Fibroblast of lung (primary cell): ENCODE results near the gene COL4A6. TPM values are rescaled to one million over a fixed set of nuclear protein-coding genes. Genes with fewer than 3 reads are reported as not detected.
A peak's percentile ranks its signal among the peaks of the same experiment; 100 is the strongest.

Source experiments
- DNase-seq, 2 donors: peaks; one replicate each; pipeline versions ENCODE4 v3.0.0 to v3.0.0-alpha.2; 2010; ENCODE audit warnings: low read depth in 2 of 2
- H2AFZ ChIP-seq: 2 replicates; pipeline ENCODE4 v1.5.1; 2012; ENCODE audit warnings: low read length, control low read depth, inconsistent platforms
- H3K27ac ChIP-seq: 2 replicates; pipeline ENCODE4 v1.5.1; 2011; ENCODE audit warnings: low read length, control low read depth; ENCODE audit not compliant: insufficient read depth
- H3K27me3 ChIP-seq: 2 replicates; pipeline ENCODE4 v1.5.1; 2011; ENCODE audit warnings: mild to moderate bottlenecking, low read length; ENCODE audit not compliant: control insufficient read depth, insufficient read depth
- H3K36me3 ChIP-seq: 2 replicates; pipeline ENCODE4 v1.5.1; 2011; ENCODE audit warnings: low read length; ENCODE audit not compliant: control insufficient read depth, insufficient read depth
- H3K4me1 ChIP-seq: 2 replicates; pipeline ENCODE4 v1.5.1; 2011; ENCODE audit warnings: low read length; ENCODE audit not compliant: control insufficient read depth, insufficient read depth; ENCODE audit errors: extremely low read depth
- H3K4me2 ChIP-seq: 2 replicates; pipeline ENCODE4 v1.5.1; 2011; ENCODE audit warnings: low read length, control low read depth; ENCODE audit not compliant: insufficient read depth; ENCODE audit errors: extremely low read depth
- H3K4me3 ChIP-seq, 4 experiments: fragments of 200-600 bp in 1 of 4; sonication (generic) in 1 of 4; replicated peaks in 1 of 4; 2 replicates each; pipeline ENCODE4 v1.5.1; 2011 to 2016; ENCODE audit warnings: low read length in 4 of 4, low read depth in 3 of 4, mild to moderate bottlenecking in 3 of 4, control low read depth in 2 of 4, inconsistent platforms in 1 of 4, mixed read lengths in 1 of 4; ENCODE audit not compliant: insufficient read depth in 1 of 4; ENCODE audit errors: control extremely low read depth in 1 of 4
- H3K79me2 ChIP-seq: 2 replicates; pipeline ENCODE4 v1.5.1; 2012; ENCODE audit warnings: mild to moderate bottlenecking, low read length, inconsistent platforms; ENCODE audit not compliant: control insufficient read depth, insufficient read depth
- H3K9ac ChIP-seq: 2 replicates; pipeline ENCODE4 v1.5.1; 2011; ENCODE audit warnings: mild to moderate bottlenecking, low read length, control low read depth; ENCODE audit not compliant: insufficient read depth
- H3K9me3 ChIP-seq: 2 replicates; pipeline ENCODE4 v1.5.1; 2012; ENCODE audit warnings: low read depth, low read length; ENCODE audit not compliant: control insufficient read depth, insufficient read depth
- H4K20me1 ChIP-seq: 2 replicates; pipeline ENCODE4 v1.5.1; 2011; ENCODE audit warnings: low read length; ENCODE audit not compliant: control insufficient read depth, insufficient read depth; ENCODE audit errors: extremely low read depth
- CTCF ChIP-seq, 2 donors: IDR thresholded peaks in 1 of 2; conservative IDR thresholded peaks in 1 of 2; 1 replicate in 1 of 2; 2 replicates in 1 of 2; pipeline ENCODE4 v1.5.1; 2011 to 2012; ENCODE audit warnings: low read length in 2 of 2, control low read depth in 1 of 2, inconsistent platforms in 1 of 2, low read depth in 1 of 2, mild to moderate bottlenecking in 1 of 2
- EZH2 ChIP-seq: IDR thresholded peaks from 2 replicates; pipeline ENCODE4 v1.5.1; 2012; ENCODE audit warnings: low read length, control low read depth, mild to moderate bottlenecking; ENCODE audit errors: missing control alignments
- polyA plus RNA-seq, 2 donors: library from polyadenylated mRNA; depleted of rRNA in 1 of 2; stranded (reverse) in 1 of 2; unstranded in 1 of 2; fragments of >200 nt; gene quantifications; 2 replicates each; pipeline ENCODE4 v1.2.1, GENCODE V29; 2011 to 2012; ENCODE audit warnings: missing spikeins in 1 of 2
- total RNA-seq: library from RNA; depleted of rRNA; stranded (reverse); fragments of >200 nt; gene quantifications from 2 replicates; pipeline ENCODE4 v1.2.1, GENCODE V29; 2014

COL4A6 gene
- total and polyA plus RNA-seq, 2 donors (not counting 1 experiment from before 2014, with no cell fraction given), result 0.15 to 3.5 TPM

GRCh38 chrX:108198420-108198819 lies 239.8 kb downstream of the COL4A6 start:
- H3K79me2 ChIP-seq, result no peaks in the 10 kb centered on the region
- H3K4me2 ChIP-seq, result no peak overlapping the region
- H3K9me3 ChIP-seq, result no peaks in the 10 kb centered on the region
- no peak overlapping the region for H3K9ac ChIP-seq
- H3K4me1 ChIP-seq, result no peaks in the 10 kb centered on the region
- no peaks in the 10 kb centered on the region for H3K27me3 ChIP-seq
- TF ChIP-seq CTCF (conservative IDR thresholded peaks at IDR 0.05 in 1 of 2, IDR thresholded peaks at IDR 0.05 in 1 of 2; ENCODE audit: low read depth in 1 of 2, low read length in 2 of 2) (no peak), EZH2 (no peak)
- no peaks in the 10 kb centered on the region for H3K36me3 ChIP-seq
- peak; percentile 3 to 67 for DNase-seq
- no peak overlapping the region for H2AFZ ChIP-seq
- H3K4me3 ChIP-seq, result no peak overlapping the region
- H4K20me1 ChIP-seq, result no peaks in the 10 kb centered on the region
- H3K27ac ChIP-seq, result no peak overlapping the region

GRCh38 chrX:108186811-108187210 lies 251.4 kb downstream of the COL4A6 start:
- H3K79me2 ChIP-seq, result no peaks in the 10 kb centered on the region
- no peaks in the 10 kb centered on the region for H4K20me1 ChIP-seq
- no peak overlapping the region for H3K4me3 ChIP-seq
- H3K4me2 ChIP-seq, result no peak overlapping the region
- no peaks in the 10 kb centered on the region for H3K4me1 ChIP-seq
- no peak overlapping the region for H2AFZ ChIP-seq
- H3K27ac ChIP-seq, result no peak overlapping the region
- H3K27me3 ChIP-seq, result no peaks in the 10 kb centered on the region
- peak; percentile 79 to 94 for DNase-seq
- no peaks in the 10 kb centered on the region for H3K9me3 ChIP-seq
- no peak overlapping the region for H3K9ac ChIP-seq
- H3K36me3 ChIP-seq, result no peaks in the 10 kb centered on the region
- TF ChIP-seq EZH2 (no peak), CTCF (conservative IDR thresholded peaks at IDR 0.05 in 1 of 2, IDR thresholded peaks at IDR 0.05 in 1 of 2; ENCODE audit: low read depth in 1 of 2, low read length in 2 of 2) (no peak)

GRCh38 chrX:108178143-108178498 lies 260.1 kb downstream of the COL4A6 start:
- H3K9me3 ChIP-seq, result no peaks in the 10 kb centered on the region
- no peak overlapping the region for H3K4me2 ChIP-seq
- no peaks in the 10 kb centered on the region for H3K27me3 ChIP-seq
- no peaks in the 10 kb centered on the region for H3K4me1 ChIP-seq
- no peak overlapping the region for H3K4me3 ChIP-seq
- no peaks in the 10 kb centered on the region for H3K36me3 ChIP-seq
- no peak for TF ChIP-seq EZH2
- no peak for TF ChIP-seq CTCF (conservative IDR thresholded peaks at IDR 0.05 in 1 of 2, IDR thresholded peaks at IDR 0.05 in 1 of 2; ENCODE audit: low read depth in 1 of 2, low read length in 2 of 2)
- no peaks in the 10 kb centered on the region for H4K20me1 ChIP-seq
- DNase-seq, result no peak
- no peak overlapping the region for H3K27ac ChIP-seq
- no peaks in the 10 kb centered on the region for H3K79me2 ChIP-seq
- no peak overlapping the region for H2AFZ ChIP-seq
- H3K9ac ChIP-seq, result no peak overlapping the region
